GM12801 (cell line): ENCODE measurements around the gene NCBP3.

Source experiments
- CTCF ChIP-seq: IDR thresholded peaks from one replicate; pipeline ENCODE4 v1.5.1; 2011; ENCODE audit warnings: control low read depth; ENCODE audit not compliant: insufficient read length; ENCODE audit errors: extremely low read depth

Gene NCBP3

GRCh38 chr17:3892095-3892998 is 46.3 kb upstream of the NCBP3 start:
- TF ChIP-seq CTCF, result no peak

- no peak for TF ChIP-seq CTCF
These were observed 45.6 kb upstream of the NCBP3 start for GRCh38 chr17:3891626-3892094.

- TF ChIP-seq CTCF, result no peak
These were observed 44.8 kb upstream of the NCBP3 start for GRCh38 chr17:3890878-3891219.

- no peak for TF ChIP-seq CTCF
These were observed 44.2 kb upstream of the NCBP3 start for GRCh38 chr17:3890082-3890877.

GRCh38 chr17:3889325-3890012 is 43.4 kb upstream of the NCBP3 start:
- no peak for TF ChIP-seq CTCF

- no peak for TF ChIP-seq CTCF
These were observed 42.5 kb upstream of the NCBP3 start for GRCh38 chr17:3888343-3889171.
